ENCODE measurements around the gene PLA2G2F.
A peak's percentile ranks its signal among the peaks of the same experiment; 100 is the strongest.

PLA2G2F gene

GRCh38 chr1:20194757-20195461, 55.8 kb downstream of the PLA2G2F start:
- TF ChIP-seq, protein P1, sequence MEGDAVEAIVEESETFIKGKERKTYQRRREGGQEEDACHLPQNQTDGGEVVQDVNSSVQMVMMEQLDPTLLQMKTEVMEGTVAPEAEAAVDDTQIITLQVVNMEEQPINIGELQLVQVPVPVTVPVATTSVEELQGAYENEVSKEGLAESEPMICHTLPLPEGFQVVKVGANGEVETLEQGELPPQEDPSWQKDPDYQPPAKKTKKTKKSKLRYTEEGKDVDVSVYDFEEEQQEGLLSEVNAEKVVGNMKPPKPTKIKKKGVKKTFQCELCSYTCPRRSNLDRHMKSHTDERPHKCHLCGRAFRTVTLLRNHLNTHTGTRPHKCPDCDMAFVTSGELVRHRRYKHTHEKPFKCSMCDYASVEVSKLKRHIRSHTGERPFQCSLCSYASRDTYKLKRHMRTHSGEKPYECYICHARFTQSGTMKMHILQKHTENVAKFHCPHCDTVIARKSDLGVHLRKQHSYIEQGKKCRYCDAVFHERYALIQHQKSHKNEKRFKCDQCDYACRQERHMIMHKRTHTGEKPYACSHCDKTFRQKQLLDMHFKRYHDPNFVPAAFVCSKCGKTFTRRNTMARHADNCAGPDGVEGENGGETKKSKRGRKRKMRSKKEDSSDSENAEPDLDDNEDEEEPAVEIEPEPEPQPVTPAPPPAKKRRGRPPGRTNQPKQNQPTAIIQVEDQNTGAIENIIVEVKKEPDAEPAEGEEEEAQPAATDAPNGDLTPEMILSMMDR (IDR thresholded peaks at IDR 0.05; ENCODE audit: insufficient read depth, low read depth, low read length, missing control alignments), result peak; percentile 92
- no peak overlapping the region for H3K4me3 ChIP-seq (ENCODE audit: low read depth, low read length)
- DNase-seq (ENCODE audit: low read depth), result peak; percentile 63

DNA sequence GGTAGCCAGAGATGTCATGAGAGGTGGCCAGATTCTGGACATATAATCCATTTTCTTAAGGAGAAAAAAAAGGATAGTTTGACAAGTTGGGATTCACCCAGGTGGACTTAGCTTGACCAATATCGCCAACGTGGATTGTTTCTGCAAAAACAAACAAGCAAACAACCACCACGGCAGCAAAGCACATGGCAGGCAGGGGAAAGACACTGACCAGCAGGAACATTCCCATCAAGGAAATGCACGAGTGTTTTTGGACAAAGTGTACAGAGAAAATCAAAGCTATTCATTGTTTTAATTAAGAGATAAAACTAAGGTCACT, 56.3 kb downstream of the PLA2G2F start:
- TF ChIP-seq, protein P1 (IDR thresholded peaks at IDR 0.05; ENCODE audit: insufficient read depth, low read depth, low read length, missing control alignments), result no peak
- no peak for DNase-seq (ENCODE audit: low read depth)
- H3K4me3 ChIP-seq (ENCODE audit: low read depth, low read length), result no peak overlapping the region

- TF ChIP-seq, protein P1 (IDR thresholded peaks at IDR 0.05; ENCODE audit: insufficient read depth, low read depth, low read length, missing control alignments), result no peak
- no peak for DNase-seq (ENCODE audit: low read depth)
Observed at GRCh38 chr1:20197329-20197791, 58.2 kb downstream of the PLA2G2F start.

DNA sequence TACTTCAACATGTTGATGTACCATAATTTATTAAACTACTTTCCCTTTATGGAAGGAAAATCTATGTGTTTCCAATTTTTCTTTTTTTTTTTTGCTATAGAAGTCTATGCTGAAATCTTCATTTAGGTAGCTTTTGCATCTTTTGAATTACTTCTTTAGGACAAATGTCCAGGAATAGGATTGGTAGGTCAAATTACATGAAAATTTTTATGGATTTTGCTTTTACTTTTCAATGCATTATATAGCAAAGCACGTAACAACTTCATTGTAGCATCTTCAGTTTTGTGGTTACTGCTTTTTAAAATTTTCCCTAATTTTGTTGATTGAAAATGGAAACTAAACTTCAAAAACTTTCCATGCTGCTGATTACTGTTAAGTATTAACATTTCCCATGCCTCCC, 59.2 kb downstream of the PLA2G2F start:
- DNase-seq (ENCODE audit: low read depth), result no peak
- no peak overlapping the region for H3K4me3 ChIP-seq (ENCODE audit: low read depth, low read length)
- TF ChIP-seq, protein P1 (IDR thresholded peaks at IDR 0.05; ENCODE audit: insufficient read depth, low read depth, low read length, missing control alignments), result no peak

More at GRCh38 chr1:20197329-20197791, 58.2 kb downstream of the PLA2G2F start:
- no peak overlapping the region for H3K4me3 ChIP-seq (ENCODE audit: low read depth, low read length)

GRCh38 chr1:20198918-20199317, 59.8 kb downstream of the PLA2G2F start:
- no peak overlapping the region for H3K4me3 ChIP-seq (ENCODE audit: low read depth, low read length)
- TF ChIP-seq, protein P1 (IDR thresholded peaks at IDR 0.05; ENCODE audit: insufficient read depth, low read depth, low read length, missing control alignments), result no peak
- no peak for DNase-seq (ENCODE audit: low read depth)

- TF ChIP-seq, protein P1 (IDR thresholded peaks at IDR 0.05; ENCODE audit: insufficient read depth, low read depth, low read length, missing control alignments), result no peak
- H3K4me3 ChIP-seq (ENCODE audit: low read depth, low read length), result no peak overlapping the region
- DNase-seq (ENCODE audit: low read depth), result no peak
Observed at GRCh38 chr1:20199403-20199802, 60.3 kb downstream of the PLA2G2F start.

GRCh38 chr1:20199840-20200239, 60.7 kb downstream of the PLA2G2F start:
- no peak overlapping the region for H3K4me3 ChIP-seq (ENCODE audit: low read depth, low read length)
- no peak for DNase-seq (ENCODE audit: low read depth)
- TF ChIP-seq, protein P1 (IDR thresholded peaks at IDR 0.05; ENCODE audit: insufficient read depth, low read depth, low read length, missing control alignments), result no peak
